AG10803 (cell line): ENCODE results near the gene SLC1A4.
A peak's percentile ranks its signal among the peaks of the same experiment; 100 is the strongest.

ENCODE experiments used
- DNase-seq: peaks from one replicate; pipeline ENCODE4 v3.0.0; 2010; ENCODE audit warnings: low read depth
- H3K4me3 ChIP-seq: 2 replicates; pipeline ENCODE4 v1.5.1; 2011; ENCODE audit warnings: mild to moderate bottlenecking, low read length, control low read depth
- CTCF ChIP-seq: conservative IDR thresholded peaks from 2 replicates; pipeline ENCODE4 v1.5.1; 2011; ENCODE audit warnings: mild to moderate bottlenecking, low read length, control low read depth, inconsistent platforms

SLC1A4 gene

GRCh38 chr2:64987001-64987955 lies 1.9 kb upstream of the SLC1A4 start:
- peak; percentile 18 for DNase-seq
- H3K4me3 ChIP-seq: peak overlapping the region; percentile 79
- no peak for TF ChIP-seq CTCF

GRCh38 chr2:64987956-64988419 lies 1.2 kb upstream of the SLC1A4 start:
- TF ChIP-seq CTCF: no peak
- peak overlapping the region; percentile 79 for H3K4me3 ChIP-seq
- DNase-seq: no peak

GRCh38 chr2:64988420-64989125 lies 626 bp upstream of the SLC1A4 start:
- TF ChIP-seq CTCF: peak; percentile 26; the same call in 1 of the 2 replicates
- peak; percentile 94 for DNase-seq
- H3K4me3 ChIP-seq: peak overlapping the region; percentile 79

- TF ChIP-seq CTCF: no peak
- H3K4me3 ChIP-seq: peak overlapping the region; percentile 85
- no peak for DNase-seq
Observed at GRCh38 chr2:64989982-64990614, 899 bp downstream of the SLC1A4 start.

- no peak for DNase-seq
- TF ChIP-seq CTCF: no peak
- peak overlapping the region; percentile 85 for H3K4me3 ChIP-seq
Observed at GRCh38 chr2:64990876-64991275, 1.7 kb downstream of the SLC1A4 start.

GRCh38 chr2:64992218-64992617 lies 3.0 kb downstream of the SLC1A4 start:
- H3K4me3 ChIP-seq: no peak overlapping the region
- DNase-seq: no peak
- TF ChIP-seq CTCF: no peak
